ENCODE measurements around the gene CATSPERD. TPM values are rescaled to one million over a fixed set of nuclear protein-coding genes. Genes with fewer than 3 reads are reported as not detected.
"Not testable (repeated sequence)": the region's sequence is repeated elsewhere in the genome, so short reads cannot be mapped to it uniquely, and the experiment has no call there.

Gene CATSPERD
- total and polyA plus RNA-seq, 4 experiments from 2014 or later = not detected

DNA sequence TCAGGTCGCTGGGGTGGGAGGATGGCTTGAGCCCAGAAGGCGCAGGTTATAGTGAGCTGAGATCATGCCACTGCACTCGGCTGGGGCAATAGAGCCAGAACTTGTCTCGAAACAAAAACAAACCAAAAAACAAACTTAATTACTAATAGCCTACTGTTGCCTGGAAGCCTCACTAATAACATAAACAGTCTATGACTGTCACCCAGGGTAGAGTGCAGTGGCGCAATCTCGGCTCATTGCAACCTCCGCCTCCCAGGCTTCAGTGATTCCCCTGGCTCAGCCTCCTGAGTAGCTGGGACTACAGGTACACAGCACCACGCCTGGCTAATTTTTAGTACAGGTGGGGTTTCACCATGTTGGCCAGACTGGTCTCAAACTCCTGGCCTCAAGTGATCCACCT, 18.0 kb downstream of the CATSPERD start:
- ChIA-PET POLR2A (ENCODE audit: partially characterized antibody) (no interaction called here), CTCF (ENCODE audit: partially characterized antibody) (interaction anchor here (0.7 kb wide), 1 partner anchor 239 kb away, joined by 3 read pairs; no protein-coding TSS in a partner anchor)
- H3K27me3 Mint-ChIP-seq = no peaks in the 10 kb centered on the region
- no peaks in the 10 kb centered on the region for H3K9me3 Mint-ChIP-seq
- Histone ChIP-seq H3K36me3 (ENCODE audit: insufficient read depth, low read length) (no peaks in the 10 kb centered on the region), H3K27me3 (ENCODE audit: insufficient read depth, low read length) (no peaks in the 10 kb centered on the region), H3K4me1 (ENCODE audit: insufficient read depth, low read length) (no peaks in the 10 kb centered on the region), H3K27ac (ENCODE audit: low read depth, low read length) (no peak overlapping the region), H3K9me3 (ENCODE audit: control insufficient read depth in 1 of 2, low read length in 2 of 2) (no peaks in the 10 kb centered on the region), H3K4me3 (ENCODE audit: low read length in 2 of 2) (no peak overlapping the region)
- no peak overlapping the region for H3K4me3 Mint-ChIP-seq
- DNase-seq = no peak
- no peaks in the 10 kb centered on the region for H3K36me3 Mint-ChIP-seq
- peaks cover 0 to under 1% (median 0%) of the 10 kb centered on the region in 4 donors for H3K4me1 Mint-ChIP-seq
- intact Hi-C loops (cut with micrococcal nuclease) = no loop called here
- H3K27ac Mint-ChIP-seq = no peak overlapping the region

- Mint-ChIP-seq H3K9me3 (no peaks in the 10 kb centered on the region), H3K4me3 (no peak overlapping the region), H3K27ac (no peak overlapping the region), H3K27me3 (peaks cover 2 to 3% of the 10 kb centered on the region in 2 donors), H3K36me3 (no peaks in the 10 kb centered on the region), H3K4me1 (peaks cover 0 to 4% (median 0%) of the 10 kb centered on the region in 4 donors)
- no peak overlapping the region for H3K4me3 ChIP-seq (ENCODE audit: low read length in 2 of 2)
- no peaks in the 10 kb centered on the region for H3K27me3 ChIP-seq (ENCODE audit: insufficient read depth, low read length)
- DNase-seq = no peak
- ChIA-PET CTCF (ENCODE audit: partially characterized antibody) (no interaction called here), POLR2A (ENCODE audit: partially characterized antibody) (no interaction called here)
- H3K9me3 ChIP-seq (ENCODE audit: control insufficient read depth in 1 of 2, low read length in 2 of 2) = no peaks in the 10 kb centered on the region
- intact Hi-C loops (cut with micrococcal nuclease) = no loop called here
- H3K36me3 ChIP-seq (ENCODE audit: insufficient read depth, low read length) = no peaks in the 10 kb centered on the region
- no peak overlapping the region for H3K27ac ChIP-seq (ENCODE audit: low read depth, low read length)
- H3K4me1 ChIP-seq (ENCODE audit: insufficient read depth, low read length) = no peaks in the 10 kb centered on the region
These were observed 21.6 kb downstream of the CATSPERD start for GRCh38 chr19:5742051-5742450.

GRCh38 chr19:5743630-5744029, 23.2 kb downstream of the CATSPERD start:
- POLR2A ChIA-PET (ENCODE audit: partially characterized antibody) = no interaction called here
- H3K27ac ChIP-seq (ENCODE audit: low read depth, low read length) = no peak overlapping the region
- no peaks in the 10 kb centered on the region for H3K9me3 Mint-ChIP-seq
- H3K9me3 ChIP-seq (ENCODE audit: control insufficient read depth in 1 of 2, low read length in 2 of 2) = no peaks in the 10 kb centered on the region
- intact Hi-C loops (cut with micrococcal nuclease) = no loop called here
- CTCF ChIA-PET (ENCODE audit: partially characterized antibody) = no interaction called here
- H3K4me3 Mint-ChIP-seq = no peak overlapping the region
- no peak overlapping the region for H3K27ac Mint-ChIP-seq
- DNase-seq = no peak
- no peaks in the 10 kb centered on the region for H3K27me3 ChIP-seq (ENCODE audit: insufficient read depth, low read length)
- H3K4me1 ChIP-seq (ENCODE audit: insufficient read depth, low read length) = no peaks in the 10 kb centered on the region
- no peaks in the 10 kb centered on the region for H3K36me3 ChIP-seq (ENCODE audit: insufficient read depth, low read length)
- H3K4me1 Mint-ChIP-seq = peaks cover 0 to 4% (median 0%) of the 10 kb centered on the region in 4 donors
- H3K27me3 Mint-ChIP-seq = peaks cover 2 to 3% of the 10 kb centered on the region in 2 donors
- H3K4me3 ChIP-seq (ENCODE audit: low read length in 2 of 2) = no peak overlapping the region
- no peaks in the 10 kb centered on the region for H3K36me3 Mint-ChIP-seq

DNA sequence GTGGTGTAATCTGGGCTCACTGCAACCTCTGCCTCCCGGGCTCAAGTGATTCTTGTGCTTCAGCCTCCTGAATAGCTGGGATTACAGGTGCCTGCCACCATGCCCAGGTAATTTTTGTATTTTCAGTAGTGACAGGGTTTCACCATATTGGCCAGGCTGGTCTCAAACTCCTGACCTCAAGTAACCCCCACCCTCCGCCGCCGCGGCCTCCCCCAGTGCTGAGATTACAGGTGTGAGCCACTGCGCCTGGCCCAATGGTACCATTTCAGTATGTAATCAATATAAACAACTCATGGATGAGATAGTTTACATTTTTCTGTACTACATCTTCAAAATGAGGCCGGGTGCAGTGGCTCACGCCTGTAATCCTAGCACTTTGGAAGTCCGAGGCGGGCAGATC, 24.6 kb downstream of the CATSPERD start:
- intact Hi-C loops (cut with micrococcal nuclease); H3K9me3 ChIP-seq (ENCODE audit: control insufficient read depth in 1 of 2, low read length in 2 of 2); H3K36me3 Mint-ChIP-seq; POLR2A ChIA-PET (ENCODE audit: partially characterized antibody); H3K27ac ChIP-seq (ENCODE audit: low read depth, low read length); H3K4me1 ChIP-seq (ENCODE audit: insufficient read depth, low read length); H3K27me3 ChIP-seq (ENCODE audit: insufficient read depth, low read length); H3K4me1 Mint-ChIP-seq; H3K4me3 Mint-ChIP-seq; H3K9me3 Mint-ChIP-seq; H3K27me3 Mint-ChIP-seq; H3K4me3 ChIP-seq (ENCODE audit: low read length in 2 of 2); DNase-seq; H3K36me3 ChIP-seq (ENCODE audit: insufficient read depth, low read length); H3K27ac Mint-ChIP-seq; CTCF ChIA-PET (ENCODE audit: partially characterized antibody): not testable (repeated sequence)

DNA sequence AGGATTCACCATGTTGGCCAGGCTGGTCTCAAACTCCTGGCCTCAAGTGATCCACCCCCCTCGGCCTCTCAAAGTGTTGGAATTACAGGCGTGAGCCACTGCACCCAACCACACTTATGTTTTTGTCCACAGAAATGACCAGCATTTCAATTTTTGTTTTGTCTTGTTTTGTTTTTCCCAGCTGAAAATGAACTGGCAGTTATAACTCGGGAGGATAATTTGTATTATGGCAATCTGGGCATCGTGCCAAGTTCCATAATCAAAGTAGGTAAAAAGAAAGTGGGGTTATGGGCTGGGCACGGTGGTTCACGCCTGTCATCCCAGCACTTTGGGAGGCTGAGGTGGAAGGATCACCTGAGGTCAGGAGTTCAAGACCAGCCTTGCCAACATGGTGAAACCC, 28.5 kb downstream of the CATSPERD start:
- H3K27ac Mint-ChIP-seq; H3K27ac ChIP-seq (ENCODE audit: low read depth, low read length); H3K36me3 Mint-ChIP-seq; CTCF ChIA-PET (ENCODE audit: partially characterized antibody); H3K4me1 ChIP-seq (ENCODE audit: insufficient read depth, low read length); H3K4me1 Mint-ChIP-seq; H3K27me3 Mint-ChIP-seq; H3K4me3 Mint-ChIP-seq; H3K4me3 ChIP-seq (ENCODE audit: low read length in 2 of 2); DNase-seq; H3K9me3 ChIP-seq (ENCODE audit: control insufficient read depth in 1 of 2, low read length in 2 of 2); H3K9me3 Mint-ChIP-seq; POLR2A ChIA-PET (ENCODE audit: partially characterized antibody); H3K27me3 ChIP-seq (ENCODE audit: insufficient read depth, low read length); H3K36me3 ChIP-seq (ENCODE audit: insufficient read depth, low read length); intact Hi-C loops (cut with micrococcal nuclease): not testable (repeated sequence)

DNA sequence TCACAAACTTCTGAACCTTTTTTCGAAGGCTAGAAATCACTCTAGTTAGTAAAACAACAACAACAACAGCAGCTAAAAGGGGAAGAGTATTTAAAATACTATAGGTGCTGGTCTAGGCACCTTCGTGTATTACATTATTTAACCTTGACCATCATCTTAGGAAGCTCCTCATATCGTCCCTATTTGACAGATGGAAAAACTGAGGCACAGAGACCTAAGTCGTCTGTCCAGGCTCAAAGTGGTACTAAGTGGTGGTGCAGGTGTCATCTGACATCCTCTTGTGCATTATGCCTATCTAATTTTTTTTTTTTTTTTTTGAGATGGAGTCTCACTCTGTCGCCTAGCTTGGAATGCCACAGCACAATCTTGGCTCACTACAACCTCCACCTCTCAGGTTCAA, 29.1 kb downstream of the CATSPERD start:
- Histone ChIP-seq H3K27me3 (ENCODE audit: insufficient read depth, low read length) (no peaks in the 10 kb centered on the region), H3K4me3 (ENCODE audit: low read length in 2 of 2) (no peak overlapping the region), H3K27ac (ENCODE audit: low read depth, low read length) (no peak overlapping the region), H3K36me3 (ENCODE audit: insufficient read depth, low read length) (no peaks in the 10 kb centered on the region), H3K4me1 (ENCODE audit: insufficient read depth, low read length) (no peaks in the 10 kb centered on the region), H3K9me3 (ENCODE audit: control insufficient read depth in 1 of 2, low read length in 2 of 2) (no peaks in the 10 kb centered on the region)
- Mint-ChIP-seq H3K9me3 (no peaks in the 10 kb centered on the region), H3K4me3 (no peak overlapping the region), H3K36me3 (no peaks in the 10 kb centered on the region), H3K4me1 (no peaks in the 10 kb centered on the region), H3K27ac (no peak overlapping the region), H3K27me3 (peaks cover 0 to 4% of the 10 kb centered on the region in 2 donors)
- intact Hi-C loops (cut with micrococcal nuclease) = no loop called here
- DNase-seq = no peak
- POLR2A ChIA-PET (ENCODE audit: partially characterized antibody) = no interaction called here
- CTCF ChIA-PET (ENCODE audit: partially characterized antibody) = interaction anchor here (0.9 kb wide), 1 partner anchor 8 kb away, joined by 3 read pairs; no protein-coding TSS in a partner anchor

- no peaks in the 10 kb centered on the region for H3K36me3 Mint-ChIP-seq
- no peaks in the 10 kb centered on the region for H3K9me3 ChIP-seq (ENCODE audit: control insufficient read depth in 1 of 2, low read length in 2 of 2)
- no peak overlapping the region for H3K27ac ChIP-seq (ENCODE audit: low read depth, low read length)
- DNase-seq = no peak
- peaks cover 1 to 4% of the 10 kb centered on the region in 2 donors for H3K27me3 Mint-ChIP-seq
- no peaks in the 10 kb centered on the region for H3K4me1 Mint-ChIP-seq
- H3K4me3 ChIP-seq (ENCODE audit: low read length in 2 of 2) = no peak overlapping the region
- CTCF ChIA-PET (ENCODE audit: partially characterized antibody) = no interaction called here
- no peaks in the 10 kb centered on the region for H3K27me3 ChIP-seq (ENCODE audit: insufficient read depth, low read length)
- no peak overlapping the region for H3K27ac Mint-ChIP-seq
- intact Hi-C loops (cut with micrococcal nuclease) = no loop called here
- H3K4me1 ChIP-seq (ENCODE audit: insufficient read depth, low read length) = no peaks in the 10 kb centered on the region
- POLR2A ChIA-PET (ENCODE audit: partially characterized antibody) = no interaction called here
- no peak overlapping the region for H3K4me3 Mint-ChIP-seq
- no peaks in the 10 kb centered on the region for H3K36me3 ChIP-seq (ENCODE audit: insufficient read depth, low read length)
- no peaks in the 10 kb centered on the region for H3K9me3 Mint-ChIP-seq
These were observed 31.3 kb downstream of the CATSPERD start for GRCh38 chr19:5751709-5752108.

GRCh38 chr19:5753743-5754142, 33.3 kb downstream of the CATSPERD start:
- no peaks in the 10 kb centered on the region for H3K9me3 ChIP-seq (ENCODE audit: control insufficient read depth in 1 of 2, low read length in 2 of 2)

More at GRCh38 chr19:5753743-5754142, 33.3 kb downstream of the CATSPERD start:
- intact Hi-C loops (cut with micrococcal nuclease) = no loop called here
- H3K36me3 Mint-ChIP-seq = no peaks in the 10 kb centered on the region
- no peaks in the 10 kb centered on the region for H3K9me3 Mint-ChIP-seq
- H3K27ac ChIP-seq (ENCODE audit: low read depth, low read length) = no peak overlapping the region
- H3K4me3 ChIP-seq (ENCODE audit: low read length in 2 of 2) = no peak overlapping the region
- ChIA-PET CTCF (ENCODE audit: partially characterized antibody) (no interaction called here), POLR2A (ENCODE audit: partially characterized antibody) (no interaction called here)
- H3K27me3 Mint-ChIP-seq = peaks cover 1 to 7% of the 10 kb centered on the region in 2 donors
- H3K4me1 Mint-ChIP-seq = no peaks in the 10 kb centered on the region
- H3K4me1 ChIP-seq (ENCODE audit: insufficient read depth, low read length) = no peaks in the 10 kb centered on the region
- no peaks in the 10 kb centered on the region for H3K36me3 ChIP-seq (ENCODE audit: insufficient read depth, low read length)
- H3K27ac Mint-ChIP-seq = no peak overlapping the region
- no peak overlapping the region for H3K4me3 Mint-ChIP-seq
- no peak for DNase-seq
- no peaks in the 10 kb centered on the region for H3K27me3 ChIP-seq (ENCODE audit: insufficient read depth, low read length)
